ENCODE measurements around the gene SRP19.

SRP19 gene

GRCh38 chr5:112910529-112910928 lies 49.4 kb downstream of the SRP19 start:
- in situ Hi-C loops (cut with HindIII; ENCODE audit: low sequenced_read_pairs), result no loop called here
- TF ChIP-seq CTCF (IDR thresholded peaks at IDR 0.05; ENCODE audit: low read depth, low read length, missing control alignments), result no peak
- DNase-seq (ENCODE audit: low read depth), result no peak
- H3K4me3 ChIP-seq (ENCODE audit: low read depth, low read length), result no peak overlapping the region

GRCh38 chr5:112914584-112914983 lies 53.5 kb downstream of the SRP19 start:
- no peak overlapping the region for H3K4me3 ChIP-seq (ENCODE audit: low read depth, low read length)
- DNase-seq (ENCODE audit: low read depth), result no peak
- in situ Hi-C loops (cut with HindIII; ENCODE audit: low sequenced_read_pairs), result no loop called here
- TF ChIP-seq CTCF (IDR thresholded peaks at IDR 0.05; ENCODE audit: low read depth, low read length, missing control alignments), result no peak

DNA sequence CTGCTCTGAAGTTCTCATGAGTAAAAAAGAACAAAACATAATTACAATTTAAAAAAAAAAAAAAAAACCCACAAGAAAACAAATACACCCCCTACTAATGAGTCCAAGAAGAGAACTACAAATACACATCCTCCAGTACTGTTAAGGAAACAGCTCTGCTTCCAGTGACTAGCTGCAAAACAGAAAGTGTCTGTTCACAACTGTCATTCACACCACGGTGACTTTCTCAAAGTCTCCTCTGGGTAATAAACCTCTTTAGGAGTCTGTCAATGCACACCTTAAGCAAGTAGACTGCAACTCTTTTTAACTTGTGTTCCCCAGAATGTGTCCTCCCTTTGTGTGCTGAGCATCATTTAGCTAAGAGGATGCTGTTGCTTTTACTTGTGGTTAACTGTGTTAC lies 54.7 kb downstream of the SRP19 start:
- DNase-seq (ENCODE audit: low read depth), result no peak
- no peak overlapping the region for H3K4me3 ChIP-seq (ENCODE audit: low read depth, low read length)
- in situ Hi-C loops (cut with HindIII; ENCODE audit: low sequenced_read_pairs), result no loop called here
- no peak for TF ChIP-seq CTCF (IDR thresholded peaks at IDR 0.05; ENCODE audit: low read depth, low read length, missing control alignments)

- peak; percentile 17 for TF ChIP-seq CTCF (IDR thresholded peaks at IDR 0.05; ENCODE audit: low read depth, low read length, missing control alignments)
- no peak for DNase-seq (ENCODE audit: low read depth)
- no peak overlapping the region for H3K4me3 ChIP-seq (ENCODE audit: low read depth, low read length)
- in situ Hi-C loops (cut with HindIII; ENCODE audit: low sequenced_read_pairs), result no loop called here
Observed at GRCh38 chr5:112917453-112917995, 56.4 kb downstream of the SRP19 start.

DNA sequence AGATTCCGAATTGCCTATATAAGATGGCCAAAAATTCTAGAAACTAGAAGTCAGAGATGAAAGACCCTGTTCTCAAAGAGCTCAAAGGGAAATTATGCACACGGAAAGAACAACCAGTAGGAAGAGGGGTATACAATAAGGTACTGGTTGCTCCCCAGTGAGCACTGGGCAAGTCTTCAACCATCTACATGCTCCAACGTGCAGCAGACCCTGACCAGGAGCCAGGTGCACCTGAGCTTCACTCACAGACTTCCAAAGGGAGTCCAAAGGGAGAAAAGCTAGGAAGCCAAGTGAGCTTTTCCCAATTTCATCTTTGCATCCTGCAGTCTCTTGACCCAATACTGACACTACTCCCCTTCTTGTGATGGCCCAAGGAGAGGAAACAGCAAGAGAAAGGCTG lies 57.0 kb downstream of the SRP19 start:
- in situ Hi-C loops (cut with HindIII; ENCODE audit: low sequenced_read_pairs), result no loop called here
- TF ChIP-seq CTCF (IDR thresholded peaks at IDR 0.05; ENCODE audit: low read depth, low read length, missing control alignments), result no peak
- no peak overlapping the region for H3K4me3 ChIP-seq (ENCODE audit: low read depth, low read length)
- DNase-seq (ENCODE audit: low read depth), result no peak

GRCh38 chr5:112918679-112919078 lies 57.6 kb downstream of the SRP19 start:
- no peak for TF ChIP-seq CTCF (IDR thresholded peaks at IDR 0.05; ENCODE audit: low read depth, low read length, missing control alignments)
- H3K4me3 ChIP-seq (ENCODE audit: low read depth, low read length), result no peak overlapping the region
- DNase-seq (ENCODE audit: low read depth), result no peak
- in situ Hi-C loops (cut with HindIII; ENCODE audit: low sequenced_read_pairs), result no loop called here
